C4-2B (cell line): ENCODE data around the gene C1S.

Source experiments
- ZFX ChIP-seq: fragments of 450-650 bp; IDR thresholded peaks from 2 replicates; pipeline ENCODE4 v1.6.1; 2017
- TF ChIP-seq, protein P1 (sequence below): fragments of 450-650 bp; conservative IDR thresholded peaks from 2 replicates; pipeline ENCODE4 v1.5.1; 2017; ENCODE audit warnings: mild to moderate bottlenecking

- TF ChIP-seq, protein P1, sequence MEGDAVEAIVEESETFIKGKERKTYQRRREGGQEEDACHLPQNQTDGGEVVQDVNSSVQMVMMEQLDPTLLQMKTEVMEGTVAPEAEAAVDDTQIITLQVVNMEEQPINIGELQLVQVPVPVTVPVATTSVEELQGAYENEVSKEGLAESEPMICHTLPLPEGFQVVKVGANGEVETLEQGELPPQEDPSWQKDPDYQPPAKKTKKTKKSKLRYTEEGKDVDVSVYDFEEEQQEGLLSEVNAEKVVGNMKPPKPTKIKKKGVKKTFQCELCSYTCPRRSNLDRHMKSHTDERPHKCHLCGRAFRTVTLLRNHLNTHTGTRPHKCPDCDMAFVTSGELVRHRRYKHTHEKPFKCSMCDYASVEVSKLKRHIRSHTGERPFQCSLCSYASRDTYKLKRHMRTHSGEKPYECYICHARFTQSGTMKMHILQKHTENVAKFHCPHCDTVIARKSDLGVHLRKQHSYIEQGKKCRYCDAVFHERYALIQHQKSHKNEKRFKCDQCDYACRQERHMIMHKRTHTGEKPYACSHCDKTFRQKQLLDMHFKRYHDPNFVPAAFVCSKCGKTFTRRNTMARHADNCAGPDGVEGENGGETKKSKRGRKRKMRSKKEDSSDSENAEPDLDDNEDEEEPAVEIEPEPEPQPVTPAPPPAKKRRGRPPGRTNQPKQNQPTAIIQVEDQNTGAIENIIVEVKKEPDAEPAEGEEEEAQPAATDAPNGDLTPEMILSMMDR, result no peak
- TF ChIP-seq ZFX, result no peak
Observed at GRCh38 chr12:7110661-7111060, 50.1 kb downstream of the C1S start.
